ENCODE data around the gene SLC34A2.

SLC34A2 gene

DNA sequence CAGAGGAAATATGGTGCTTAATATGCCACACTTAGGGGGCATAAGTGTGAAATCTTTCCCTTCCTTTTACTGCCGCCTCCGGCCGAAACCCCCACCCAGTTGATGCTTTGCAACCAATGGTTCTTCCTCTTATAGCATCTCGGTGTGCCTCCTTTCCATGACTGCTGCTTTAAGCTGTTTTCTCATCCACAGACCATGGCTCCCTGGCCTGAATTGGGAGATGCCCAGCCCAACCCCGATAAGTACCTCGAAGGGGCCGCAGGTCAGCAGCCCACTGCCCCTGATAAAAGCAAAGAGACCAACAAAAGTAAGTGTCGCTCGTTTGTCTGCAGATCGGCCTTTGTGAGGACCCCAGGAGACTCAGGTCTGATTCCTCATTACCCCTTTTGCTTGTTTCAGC is 6.7 kb downstream of the SLC34A2 start:
- no peak for DNase-seq

DNA sequence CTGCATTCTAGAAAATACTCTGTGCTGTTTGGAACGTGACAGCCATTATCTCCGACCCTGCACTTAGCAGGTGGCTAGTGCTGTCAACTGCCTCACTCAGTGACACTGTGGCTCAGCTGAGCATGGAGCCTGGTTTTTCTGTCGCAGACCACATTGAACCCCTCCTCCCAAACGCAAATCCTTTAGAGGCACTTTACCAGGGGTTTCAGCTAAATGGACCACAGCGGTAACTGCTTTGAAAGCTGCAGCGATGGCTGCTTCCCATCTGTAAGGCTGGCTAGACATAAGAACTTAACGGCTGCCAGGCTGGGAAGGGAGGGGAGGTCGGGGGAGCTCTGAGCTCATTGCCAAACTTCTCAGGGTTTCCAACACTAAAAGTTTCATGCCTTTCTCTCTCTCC is 8.1 kb downstream of the SLC34A2 start:
- no peak for DNase-seq

DNA sequence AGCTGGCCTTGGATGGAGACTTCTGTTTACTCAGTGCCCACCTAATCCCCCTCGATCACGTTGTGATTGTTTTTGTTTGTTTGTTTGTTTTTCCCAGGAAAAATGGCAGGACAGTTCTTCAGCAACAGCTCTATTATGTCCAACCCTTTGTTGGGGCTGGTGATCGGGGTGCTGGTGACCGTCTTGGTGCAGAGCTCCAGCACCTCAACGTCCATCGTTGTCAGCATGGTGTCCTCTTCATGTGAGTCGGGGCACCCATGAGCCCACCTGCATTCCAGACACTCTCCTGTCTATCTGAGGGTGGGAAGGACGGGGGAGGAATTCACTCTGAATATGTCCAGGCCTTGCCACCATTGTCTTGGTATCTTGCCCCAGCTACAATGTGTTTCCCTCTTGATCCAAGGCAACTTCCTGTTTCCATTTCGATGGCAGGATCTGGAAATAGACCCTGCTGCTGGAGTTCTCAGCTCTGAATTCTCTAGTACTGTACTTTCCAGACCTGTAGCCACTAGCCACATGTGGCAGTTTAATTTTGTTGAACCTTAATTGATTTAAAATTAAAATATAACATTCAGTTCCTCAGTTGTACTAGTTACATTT is 10.5 kb downstream of the SLC34A2 start:
- DNase-seq = no peak

DNA sequence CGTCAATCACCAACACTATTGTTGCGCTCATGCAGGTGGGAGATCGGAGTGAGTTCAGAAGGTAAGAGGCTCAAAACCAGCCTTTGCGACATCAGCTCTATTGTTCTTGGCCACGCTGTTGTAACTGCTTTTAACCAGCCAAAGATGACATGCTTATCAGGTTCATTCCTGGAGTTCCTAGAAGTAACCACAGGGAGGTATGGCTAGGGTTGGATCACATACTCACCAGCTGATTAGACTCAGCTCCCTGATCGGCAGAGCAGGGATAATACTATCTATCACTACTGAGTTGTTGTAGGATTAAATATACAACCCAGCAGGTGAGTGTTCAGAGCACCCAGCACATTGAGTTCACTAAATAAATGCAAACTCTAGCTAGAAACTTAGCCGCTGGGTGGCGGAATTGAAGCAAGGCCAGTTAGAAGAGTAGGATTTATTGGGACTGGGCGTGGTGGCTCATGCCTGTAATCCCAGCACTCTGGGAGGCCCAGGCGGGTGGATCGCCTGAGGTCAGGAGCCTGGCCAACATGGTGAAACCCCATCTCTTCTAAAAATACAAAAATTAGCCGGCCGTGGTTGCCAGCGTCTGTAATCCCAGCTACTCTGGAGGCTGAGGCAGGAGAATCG is 12.4 kb downstream of the SLC34A2 start:
- DNase-seq = no peak

DNA sequence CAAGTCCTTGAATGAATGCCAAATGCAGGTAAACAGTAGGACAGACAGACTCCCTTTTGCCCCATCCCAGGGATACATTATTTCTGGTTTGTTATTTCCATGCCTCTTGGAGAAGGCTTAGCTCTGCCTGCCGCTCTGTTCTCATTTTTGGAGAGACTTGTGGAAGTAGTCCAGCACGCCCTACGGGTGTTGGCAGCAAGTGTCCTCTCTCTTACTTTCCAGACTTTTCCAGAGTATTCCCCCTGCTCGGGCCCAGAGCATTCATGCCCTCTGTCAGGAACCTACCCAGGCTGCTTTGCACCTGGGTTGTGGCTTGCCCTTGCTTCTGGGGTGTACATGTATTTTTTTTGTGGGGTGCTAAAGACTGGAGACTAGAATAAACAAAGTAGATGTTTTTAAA is 15.3 kb downstream of the SLC34A2 start:
- DNase-seq = no peak

DNA sequence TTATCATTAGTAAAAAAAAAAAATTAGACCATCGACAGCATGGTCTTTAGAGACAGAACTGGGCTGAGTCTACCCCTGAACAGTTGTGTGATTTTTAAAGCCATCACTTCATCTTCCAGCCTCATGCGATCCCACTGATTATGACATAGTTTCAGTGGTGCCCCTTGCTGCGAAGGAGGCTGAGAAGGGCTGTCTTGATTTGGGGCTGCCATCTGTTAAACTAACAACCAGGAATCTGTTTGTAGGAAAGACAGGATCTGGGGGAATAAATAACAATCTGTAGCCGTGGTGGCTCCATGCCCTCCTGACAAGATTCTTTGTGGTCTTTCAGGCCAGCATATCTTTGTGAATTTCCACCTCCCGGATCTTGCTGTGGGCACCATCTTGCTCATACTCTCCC is 17.1 kb downstream of the SLC34A2 start:
- no peak for DNase-seq

DNA sequence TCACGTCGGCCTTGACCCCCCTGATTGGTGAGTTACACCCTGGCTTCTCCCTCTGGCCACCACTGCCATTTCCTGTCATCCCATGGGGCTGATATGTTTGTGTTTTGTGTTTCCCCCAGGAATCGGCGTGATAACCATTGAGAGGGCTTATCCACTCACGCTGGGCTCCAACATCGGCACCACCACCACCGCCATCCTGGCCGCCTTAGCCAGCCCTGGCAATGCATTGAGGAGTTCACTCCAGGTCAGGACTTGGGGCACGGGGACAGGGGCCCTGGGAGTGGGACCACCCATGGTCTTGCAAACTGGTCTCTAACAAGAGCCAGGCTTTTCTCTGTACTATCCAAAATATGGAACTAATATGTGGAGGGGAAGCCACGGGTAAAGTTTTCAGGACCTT is 18.7 kb downstream of the SLC34A2 start:
- DNase-seq = no peak

DNA sequence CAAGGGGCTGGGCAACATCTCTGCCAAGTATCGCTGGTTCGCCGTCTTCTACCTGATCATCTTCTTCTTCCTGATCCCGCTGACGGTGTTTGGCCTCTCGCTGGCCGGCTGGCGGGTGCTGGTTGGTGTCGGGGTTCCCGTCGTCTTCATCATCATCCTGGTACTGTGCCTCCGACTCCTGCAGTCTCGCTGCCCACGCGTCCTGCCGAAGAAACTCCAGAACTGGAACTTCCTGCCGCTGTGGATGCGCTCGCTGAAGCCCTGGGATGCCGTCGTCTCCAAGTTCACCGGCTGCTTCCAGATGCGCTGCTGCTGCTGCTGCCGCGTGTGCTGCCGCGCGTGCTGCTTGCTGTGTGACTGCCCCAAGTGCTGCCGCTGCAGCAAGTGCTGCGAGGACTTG is 20.6 kb downstream of the SLC34A2 start:
- no peak for DNase-seq

DNA sequence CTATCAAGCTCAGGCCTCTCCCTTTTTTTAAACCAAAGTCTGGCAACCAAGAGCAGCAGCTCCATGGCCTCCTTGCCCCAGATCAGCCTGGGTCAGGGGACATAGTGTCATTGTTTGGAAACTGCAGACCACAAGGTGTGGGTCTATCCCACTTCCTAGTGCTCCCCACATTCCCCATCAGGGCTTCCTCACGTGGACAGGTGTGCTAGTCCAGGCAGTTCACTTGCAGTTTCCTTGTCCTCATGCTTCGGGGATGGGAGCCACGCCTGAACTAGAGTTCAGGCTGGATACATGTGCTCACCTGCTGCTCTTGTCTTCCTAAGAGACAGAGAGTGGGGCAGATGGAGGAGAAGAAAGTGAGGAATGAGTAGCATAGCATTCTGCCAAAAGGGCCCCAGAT is 21.5 kb downstream of the SLC34A2 start:
- DNase-seq = no peak

DNA sequence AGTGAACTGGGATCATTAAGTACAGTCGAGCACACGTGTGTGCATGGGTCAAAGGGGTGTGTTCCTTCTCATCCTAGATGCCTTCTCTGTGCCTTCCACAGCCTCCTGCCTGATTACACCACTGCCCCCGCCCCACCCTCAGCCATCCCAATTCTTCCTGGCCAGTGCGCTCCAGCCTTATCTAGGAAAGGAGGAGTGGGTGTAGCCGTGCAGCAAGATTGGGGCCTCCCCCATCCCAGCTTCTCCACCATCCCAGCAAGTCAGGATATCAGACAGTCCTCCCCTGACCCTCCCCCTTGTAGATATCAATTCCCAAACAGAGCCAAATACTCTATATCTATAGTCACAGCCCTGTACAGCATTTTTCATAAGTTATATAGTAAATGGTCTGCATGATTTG is 22.3 kb downstream of the SLC34A2 start:
- no peak for DNase-seq

DNA sequence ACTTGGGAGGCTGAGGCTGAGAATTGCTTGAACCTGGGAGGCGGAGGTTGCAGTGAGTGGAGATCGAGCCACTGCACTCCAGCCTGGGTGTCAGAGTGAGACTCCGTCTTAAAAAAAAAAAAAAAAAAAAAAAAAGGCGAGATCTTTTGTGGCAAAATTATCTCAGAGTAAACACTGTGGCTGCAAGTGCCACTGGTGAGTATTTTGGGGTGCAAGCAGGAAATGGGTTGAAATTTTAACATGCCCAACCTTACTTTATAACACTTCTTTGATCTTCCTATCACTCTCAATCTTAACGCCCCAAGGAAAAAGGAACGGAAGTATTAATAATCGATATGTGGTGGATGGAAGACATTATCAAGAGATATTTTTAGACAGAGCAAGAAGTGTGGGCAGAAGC is 32.1 kb downstream of the SLC34A2 start:
- DNase-seq = no peak

DNA sequence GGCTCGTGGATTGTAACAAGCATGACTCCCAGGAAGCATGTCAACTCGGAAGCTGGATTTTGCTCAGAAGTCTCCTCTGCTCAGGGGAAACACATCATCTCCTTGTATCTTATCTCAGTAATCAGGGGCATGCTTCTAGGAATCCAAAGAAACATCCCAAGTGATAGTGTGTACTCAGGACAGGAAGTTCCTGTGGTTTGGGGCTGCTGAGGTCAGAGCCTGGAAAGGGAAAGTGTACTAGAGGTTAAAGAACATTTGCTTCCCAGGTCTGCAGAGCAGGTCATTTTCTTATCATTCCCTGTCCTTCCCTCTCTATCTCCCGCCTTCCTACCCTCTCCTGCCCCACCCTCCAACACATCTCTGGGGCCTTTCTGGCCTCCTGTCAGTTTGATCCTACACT is 38.8 kb downstream of the SLC34A2 start:
- no peak for DNase-seq

DNA sequence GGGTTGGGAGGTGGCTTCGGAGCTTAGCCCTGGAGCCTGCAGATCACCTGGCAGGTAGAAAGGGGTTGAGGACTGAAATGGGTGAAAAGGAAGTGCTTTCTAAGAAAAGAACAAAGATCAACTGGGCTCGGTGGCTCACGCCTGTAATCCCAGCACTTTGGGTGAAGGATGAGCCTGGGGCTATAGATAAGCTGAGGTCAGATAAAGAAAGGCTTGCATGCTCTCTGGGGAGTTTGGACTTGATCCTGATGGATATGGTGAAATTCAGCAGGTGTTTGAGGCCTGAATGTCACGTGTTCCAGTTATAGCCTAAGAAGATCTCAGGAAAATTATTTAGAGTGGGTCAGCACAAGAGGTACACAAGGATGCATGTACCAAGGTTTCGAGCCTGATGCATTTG is 40.8 kb downstream of the SLC34A2 start:
- DNase-seq = no peak

DNA sequence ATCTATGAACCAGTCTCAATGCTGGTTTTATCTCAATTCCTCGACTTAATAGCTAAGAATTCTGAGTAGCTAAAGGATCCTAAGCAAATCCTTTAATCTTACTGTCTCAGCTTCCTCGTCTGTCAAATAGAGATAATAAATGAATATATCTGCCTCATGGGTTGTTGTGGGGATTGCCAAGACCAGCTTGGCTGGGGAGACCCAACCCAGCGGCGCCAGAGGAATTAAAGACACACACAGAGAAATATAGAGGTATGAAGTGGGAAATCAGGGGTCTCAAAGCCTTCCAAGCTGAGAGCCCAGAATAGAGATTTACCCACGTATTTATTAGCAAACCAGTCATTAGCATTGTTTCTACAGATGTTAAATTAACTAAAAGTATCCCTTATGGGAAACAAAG is 41.9 kb downstream of the SLC34A2 start:
- no peak for DNase-seq

DNA sequence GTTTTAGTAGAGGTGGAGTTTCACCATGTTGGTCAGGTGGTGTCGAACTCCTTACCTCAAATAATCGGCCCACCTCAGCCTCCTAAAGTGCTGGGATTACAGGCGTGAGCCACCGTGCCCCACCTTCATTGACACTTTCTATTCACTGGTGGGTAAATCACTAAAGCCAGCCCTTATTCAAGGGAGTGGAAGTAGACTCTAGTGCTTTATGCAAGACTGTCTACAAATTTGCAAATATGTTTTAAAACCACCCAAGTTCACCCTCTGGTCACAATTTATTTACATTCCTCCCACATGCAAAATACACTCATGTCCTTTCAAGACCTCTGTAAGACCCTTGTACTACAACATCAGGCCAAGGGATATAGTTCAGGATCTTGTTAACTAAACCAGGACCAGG is 45.0 kb downstream of the SLC34A2 start:
- no peak for DNase-seq

DNA sequence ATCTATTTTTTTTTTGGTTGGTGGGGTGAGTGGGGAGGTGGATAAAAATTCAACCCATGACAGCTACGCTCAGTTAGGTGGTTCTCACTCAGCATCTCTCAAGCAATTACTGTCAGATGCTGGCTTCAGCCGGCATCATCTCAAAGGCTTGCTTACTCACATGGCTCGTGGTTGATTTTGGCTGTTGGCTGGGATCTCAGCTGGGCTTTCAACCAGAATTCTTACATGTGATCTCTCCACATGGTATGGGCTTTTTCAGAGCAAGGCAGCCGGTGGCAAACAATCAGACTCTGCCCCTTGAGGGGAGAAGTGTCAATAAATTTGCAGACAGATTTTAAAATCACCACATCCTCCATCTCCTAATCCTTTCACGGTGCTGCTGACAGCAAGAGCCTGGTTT is 47.2 kb downstream of the SLC34A2 start:
- DNase-seq = no peak

DNA sequence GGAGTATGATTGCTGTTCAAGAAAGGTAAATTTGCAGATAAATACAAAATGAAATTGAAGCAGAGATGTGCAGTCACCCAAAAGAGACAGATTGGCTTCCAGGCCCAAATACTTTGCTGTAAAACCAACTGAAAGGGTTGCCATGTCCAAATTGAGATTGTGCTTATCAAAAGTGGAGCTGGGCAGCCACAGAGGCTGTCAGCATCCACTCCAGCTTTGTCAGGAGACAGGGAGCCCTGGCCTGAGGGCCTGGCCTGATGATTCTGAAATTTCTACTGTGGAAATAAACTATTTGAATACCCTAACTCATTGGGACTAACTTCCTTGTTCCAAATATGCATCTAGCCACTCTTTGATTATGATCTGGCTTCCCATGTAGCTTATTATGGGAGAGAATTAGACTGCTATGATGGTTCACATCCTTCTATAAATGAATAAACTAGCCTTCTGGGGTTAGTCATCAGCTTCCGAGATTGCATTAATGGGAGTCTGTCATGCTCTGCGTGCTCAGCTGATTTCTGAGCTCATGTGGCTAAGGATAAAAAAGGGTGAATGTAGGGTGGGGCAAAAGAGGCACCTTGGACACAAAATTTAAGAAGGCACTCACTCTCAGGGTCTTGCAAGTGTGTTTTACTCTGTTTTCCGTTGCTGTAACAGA is 48.2 kb downstream of the SLC34A2 start:
- DNase-seq = no peak

DNA sequence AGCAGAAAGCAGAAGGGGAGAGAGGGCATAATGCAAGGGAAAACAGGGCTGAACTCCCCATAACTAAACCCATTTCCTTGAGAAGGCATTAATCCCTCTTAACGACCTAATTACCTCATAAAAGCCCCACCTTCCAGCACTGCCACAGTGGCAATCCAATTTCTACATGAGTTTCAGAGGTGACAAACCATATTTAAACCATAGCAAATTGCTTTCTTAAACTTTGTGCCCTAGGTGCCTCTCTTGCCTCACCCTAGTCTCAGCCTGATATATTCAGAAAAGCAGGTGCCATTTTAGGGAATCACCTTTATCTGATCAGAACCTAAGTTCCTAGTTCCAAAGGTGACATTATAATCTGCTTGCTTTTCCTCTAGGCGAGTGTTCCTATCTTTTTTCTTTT is 48.9 kb downstream of the SLC34A2 start:
- DNase-seq = no peak

DNA sequence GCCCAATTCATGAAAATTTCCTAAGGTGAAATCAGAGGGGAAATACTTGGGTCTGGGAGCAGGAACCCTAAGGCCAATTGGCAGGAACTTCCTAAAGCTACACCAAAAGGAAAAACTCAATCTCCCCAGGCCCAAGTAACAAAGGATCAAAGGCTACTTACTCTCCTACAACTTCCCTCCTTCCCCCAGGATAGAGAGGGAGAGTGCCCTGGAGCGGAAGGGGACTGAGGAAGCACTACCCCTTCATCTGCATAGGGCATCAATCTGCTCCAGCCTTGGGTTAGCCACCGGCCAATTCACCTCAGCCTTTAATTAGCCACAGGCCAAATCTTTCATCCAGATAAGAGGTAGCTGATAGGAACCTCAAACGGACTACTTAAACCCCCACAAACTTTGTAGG is 55.0 kb downstream of the SLC34A2 start:
- DNase-seq = no peak

DNA sequence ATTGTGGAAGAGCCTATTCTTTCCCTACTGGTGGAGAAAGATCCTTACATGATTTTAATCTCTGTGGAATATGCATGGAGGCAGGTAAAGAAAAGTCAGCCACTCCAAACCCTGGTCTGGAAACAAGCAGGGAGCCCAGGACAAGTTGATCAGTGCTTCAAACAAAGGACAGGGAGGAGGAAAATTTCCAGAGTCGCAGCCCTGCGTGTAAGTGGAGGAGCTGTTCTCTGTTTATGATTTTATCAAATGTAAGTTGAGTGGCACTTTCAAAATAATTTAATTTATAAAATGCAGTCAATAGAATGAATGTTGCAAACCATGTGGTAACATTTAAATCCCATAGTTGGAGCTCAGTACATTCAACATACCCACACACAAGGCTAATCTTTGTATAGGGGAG is 57.0 kb downstream of the SLC34A2 start:
- DNase-seq = no peak

DNA sequence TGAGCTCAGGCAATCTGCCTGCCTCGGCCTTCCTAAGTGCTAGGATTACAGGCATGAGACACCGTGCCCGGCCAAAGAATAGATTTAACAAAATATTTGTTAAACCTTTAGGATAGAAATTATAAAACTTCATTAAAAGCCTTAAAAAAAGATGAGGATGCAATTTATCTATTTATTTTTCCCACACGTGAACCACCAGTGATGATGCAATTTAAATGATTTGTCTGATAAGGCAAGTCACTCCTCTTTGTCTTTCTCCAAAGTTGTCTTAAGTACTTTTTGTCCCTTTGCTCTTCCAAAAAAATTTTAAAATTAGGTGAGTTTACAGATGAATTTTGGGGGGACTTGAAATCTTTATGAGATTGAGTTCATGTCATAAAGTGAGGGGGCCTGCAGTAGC is 58.2 kb downstream of the SLC34A2 start:
- DNase-seq = no peak

DNA sequence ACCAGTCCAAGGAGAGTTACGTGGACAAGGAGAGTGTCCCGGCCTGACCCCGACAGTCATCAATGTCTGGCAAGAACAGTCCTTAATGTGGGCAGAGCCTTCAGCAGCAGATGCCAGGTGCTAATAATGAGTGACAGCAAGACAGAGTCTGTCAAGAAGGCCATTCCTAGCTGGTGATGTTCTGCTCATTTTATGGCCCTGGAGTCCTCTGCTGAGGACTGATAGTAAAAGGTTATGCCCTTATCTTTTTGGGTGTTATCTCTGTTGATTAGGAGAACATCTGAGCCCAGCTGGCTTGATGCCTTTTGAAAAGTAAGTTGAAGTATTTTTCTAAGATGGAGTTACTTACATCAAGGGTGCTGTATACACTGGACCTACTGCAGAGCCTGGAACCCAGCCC is 67.3 kb downstream of the SLC34A2 start:
- no peak for DNase-seq

DNA sequence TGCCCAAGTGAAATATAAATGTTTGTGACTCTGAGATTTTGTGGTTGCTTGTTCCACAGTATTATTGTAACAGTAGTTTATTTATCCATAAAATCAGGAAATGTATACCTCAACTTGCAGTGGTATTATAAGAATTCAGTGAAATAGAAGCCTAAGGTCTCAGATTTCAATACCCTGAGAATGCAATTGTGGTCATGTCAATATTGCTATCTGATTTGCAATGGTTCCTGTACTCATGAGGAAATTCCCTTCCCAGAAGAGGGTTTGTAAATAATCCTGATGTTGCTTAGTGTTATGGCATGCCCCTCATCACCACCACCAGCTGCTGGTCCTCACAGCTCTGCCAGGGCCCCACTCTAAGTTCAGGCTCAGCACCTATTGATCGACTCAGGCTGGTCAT is 67.8 kb downstream of the SLC34A2 start:
- no peak for DNase-seq

DNA sequence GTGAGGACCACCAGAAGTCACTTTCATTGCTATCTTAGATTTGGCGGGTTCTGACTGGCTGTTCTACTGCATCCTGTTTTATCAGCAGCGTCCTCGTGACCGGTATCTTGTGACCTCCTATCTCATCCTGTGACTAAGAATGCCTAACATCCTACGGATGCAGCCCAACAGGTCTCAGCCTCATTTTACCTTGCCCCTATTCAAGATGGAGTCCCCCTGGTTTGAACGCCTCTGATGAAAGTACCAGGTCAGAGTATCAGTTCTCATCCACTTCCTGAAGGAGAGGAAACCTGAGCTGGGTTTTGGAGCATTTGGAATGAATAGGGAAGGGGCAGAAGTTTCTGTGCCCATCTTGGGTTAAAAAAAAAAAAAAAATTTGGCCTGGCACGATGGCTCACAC is 70.2 kb downstream of the SLC34A2 start:
- DNase-seq = no peak
